Measurements from ENCODE around the gene ZCCHC24. TPM values are rescaled to one million over a fixed set of nuclear protein-coding genes. Genes with fewer than 3 reads are reported as not detected.
A peak's percentile ranks its signal among the peaks of the same experiment; 100 is the strongest.

The ZCCHC24 gene
- total and polyA plus RNA-seq, 10 donors = 4.9 to 34.1 (median 23.7) TPM

DNA sequence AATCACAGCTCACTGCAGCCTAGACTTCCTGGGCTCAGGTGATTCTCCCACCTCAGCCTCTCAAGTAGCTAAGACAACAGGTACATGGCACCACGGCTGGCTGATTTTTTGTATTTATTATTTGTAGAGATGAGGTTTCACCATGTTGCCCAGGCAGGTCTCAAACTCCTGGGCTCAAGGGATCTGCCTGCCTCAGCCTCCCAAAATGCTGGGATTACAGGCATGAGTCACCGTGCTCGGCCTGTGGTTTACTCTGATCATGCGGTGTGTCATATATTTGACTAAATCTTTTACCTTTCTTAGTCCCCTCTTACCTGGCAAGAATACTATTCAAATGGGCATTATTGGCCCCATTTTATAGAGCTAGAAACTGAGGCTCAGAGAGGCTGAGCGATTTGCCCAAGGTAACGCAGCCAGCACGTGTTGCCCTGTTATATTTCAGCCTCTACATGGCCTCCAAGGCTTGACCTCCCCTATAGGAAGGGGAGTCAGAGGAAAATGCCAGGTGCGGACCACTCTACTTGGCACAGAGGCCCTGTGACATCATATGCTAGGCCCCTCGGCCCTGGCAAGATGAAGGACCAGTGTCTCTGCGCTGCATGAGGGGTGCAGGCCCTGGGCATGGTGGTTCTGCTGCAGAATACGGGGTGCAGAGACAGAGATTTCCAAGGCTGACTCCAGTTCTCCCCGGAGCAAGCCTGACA lies 8.2 kb downstream of the ZCCHC24 start:
- peak overlapping the region in 2 of 8 donors; percentile 21 to 38 for H3K27ac ChIP-seq
- H3K4me1 ChIP-seq = peaks cover 4 to 74% (median 37%) of the 10 kb centered on the region in 6 donors
- no peaks in the 10 kb centered on the region for H3K27me3 ChIP-seq (replicated peaks in 1 of 7)
- no peaks in the 10 kb centered on the region for H3K9me3 ChIP-seq
- WGBS, 5 donors = 84 to 92% (median 91%) methylated on average over 12 of the region's 12 CpGs
- intact Hi-C loops (cut with DNase I; ENCODE audit: low total_unique reads) = no loop called here
- H3K4me3 ChIP-seq = no peak overlapping the region
- TF ChIP-seq POLR2AphosphoS5 (IDR thresholded peaks at IDR 0.05) (no peak), POLR2A (IDR thresholded peaks at IDR 0.05) (no peak)
- TF ChIP-seq, protein P1, sequence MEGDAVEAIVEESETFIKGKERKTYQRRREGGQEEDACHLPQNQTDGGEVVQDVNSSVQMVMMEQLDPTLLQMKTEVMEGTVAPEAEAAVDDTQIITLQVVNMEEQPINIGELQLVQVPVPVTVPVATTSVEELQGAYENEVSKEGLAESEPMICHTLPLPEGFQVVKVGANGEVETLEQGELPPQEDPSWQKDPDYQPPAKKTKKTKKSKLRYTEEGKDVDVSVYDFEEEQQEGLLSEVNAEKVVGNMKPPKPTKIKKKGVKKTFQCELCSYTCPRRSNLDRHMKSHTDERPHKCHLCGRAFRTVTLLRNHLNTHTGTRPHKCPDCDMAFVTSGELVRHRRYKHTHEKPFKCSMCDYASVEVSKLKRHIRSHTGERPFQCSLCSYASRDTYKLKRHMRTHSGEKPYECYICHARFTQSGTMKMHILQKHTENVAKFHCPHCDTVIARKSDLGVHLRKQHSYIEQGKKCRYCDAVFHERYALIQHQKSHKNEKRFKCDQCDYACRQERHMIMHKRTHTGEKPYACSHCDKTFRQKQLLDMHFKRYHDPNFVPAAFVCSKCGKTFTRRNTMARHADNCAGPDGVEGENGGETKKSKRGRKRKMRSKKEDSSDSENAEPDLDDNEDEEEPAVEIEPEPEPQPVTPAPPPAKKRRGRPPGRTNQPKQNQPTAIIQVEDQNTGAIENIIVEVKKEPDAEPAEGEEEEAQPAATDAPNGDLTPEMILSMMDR (IDR thresholded peaks at IDR 0.05 in 8 of 11, conservative IDR thresholded peaks at IDR 0.05 in 3 of 11) = no peak
- peaks cover 0 to 33% (median 2%) of the 10 kb centered on the region in 6 donors for H3K36me3 ChIP-seq
- peak; percentile 27 for DNase-seq

DNA sequence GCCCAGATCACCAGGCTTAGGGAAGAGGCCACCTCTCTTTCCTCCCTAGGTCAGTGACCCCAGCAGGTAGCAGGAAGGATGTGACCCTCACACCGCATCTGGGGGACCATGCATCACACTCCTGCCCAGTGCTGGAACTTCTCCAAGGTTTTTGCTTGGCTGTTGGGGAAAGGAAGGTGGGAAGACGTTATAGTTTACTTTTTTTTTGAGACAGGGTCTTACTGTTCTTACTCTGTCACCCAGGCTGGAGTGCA lies 8.6 kb downstream of the ZCCHC24 start:
- peaks cover 4 to 69% (median 35%) of the 10 kb centered on the region in 6 donors for H3K4me1 ChIP-seq
- intact Hi-C loops (cut with DNase I; ENCODE audit: low total_unique reads) = no loop called here
- H3K36me3 ChIP-seq = peaks cover 0 to 38% (median 6%) of the 10 kb centered on the region in 6 donors
- no peak for DNase-seq
- H3K4me3 ChIP-seq = no peak overlapping the region
- H3K27me3 ChIP-seq (replicated peaks in 1 of 7) = no peaks in the 10 kb centered on the region
- no peaks in the 10 kb centered on the region for H3K9me3 ChIP-seq
- TF ChIP-seq POLR2A (IDR thresholded peaks at IDR 0.05) = no peak
- TF ChIP-seq POLR2AphosphoS5 (IDR thresholded peaks at IDR 0.05) = no peak
- TF ChIP-seq, protein P1 (IDR thresholded peaks at IDR 0.05 in 8 of 11, conservative IDR thresholded peaks at IDR 0.05 in 3 of 11) = no peak
- 52 to 72% (median 63%) methylated on average over 2 of the region's 2 CpGs for WGBS, 5 donors
- peak overlapping the region in 3 of 8 donors; percentile 79 to 86 (median 86) for H3K27ac ChIP-seq

DNA sequence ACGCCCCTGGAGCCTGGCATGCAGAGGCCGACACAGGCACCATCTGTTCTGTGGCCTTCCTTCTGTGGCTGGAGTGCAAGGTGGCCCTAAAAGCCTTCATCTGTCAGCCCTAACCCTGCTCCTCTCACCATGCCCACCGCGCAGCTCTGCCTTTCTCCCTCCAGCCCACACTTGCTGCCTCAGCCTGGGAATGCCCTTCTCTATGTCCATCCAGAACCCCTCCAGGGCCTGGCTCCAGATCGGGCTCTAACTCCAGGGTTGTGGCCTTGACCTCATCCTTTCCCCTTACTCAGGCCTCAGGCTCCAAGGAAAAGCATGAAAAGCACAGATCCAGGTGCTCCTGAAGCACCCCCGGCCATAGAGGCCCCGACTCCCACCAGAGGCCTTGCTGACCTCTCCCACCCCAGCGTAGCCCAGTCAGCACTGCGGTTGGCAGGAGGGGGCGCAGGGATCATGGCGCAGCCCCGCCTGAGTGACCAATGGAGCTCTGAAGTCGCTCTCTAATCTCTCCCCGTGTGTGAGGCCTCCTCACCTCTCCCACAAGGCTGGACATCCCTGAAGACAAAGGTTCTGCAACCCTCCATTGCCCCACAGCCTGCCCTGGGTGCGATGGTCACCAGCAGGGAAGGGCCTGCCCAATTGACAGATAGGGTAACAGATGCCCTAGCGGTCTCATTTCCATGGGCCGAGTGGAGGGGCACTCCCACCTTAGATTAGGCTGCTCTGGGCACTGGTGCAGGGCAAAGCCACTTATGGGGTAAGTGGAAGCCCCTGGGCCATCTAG lies 9.2 kb downstream of the ZCCHC24 start:
- Histone ChIP-seq H3K4me3 (no peak overlapping the region), H3K36me3 (peaks cover 0 to 43% (median 8%) of the 10 kb centered on the region in 6 donors), H3K9me3 (no peaks in the 10 kb centered on the region), H3K27me3 (replicated peaks in 1 of 7) (no peaks in the 10 kb centered on the region), H3K4me1 (peaks cover 4 to 64% (median 33%) of the 10 kb centered on the region in 6 donors), H3K27ac (peak overlapping the region; percentile 21 to 86 (median 78))
- WGBS, 5 donors = 85 to 94% (median 87%) methylated on average over 15 to 17 of the region's 17 CpGs
- TF ChIP-seq, protein P1 (IDR thresholded peaks at IDR 0.05 in 8 of 11, conservative IDR thresholded peaks at IDR 0.05 in 3 of 11) = no peak
- TF ChIP-seq POLR2A (IDR thresholded peaks at IDR 0.05) = no peak
- TF ChIP-seq POLR2AphosphoS5 (IDR thresholded peaks at IDR 0.05) = no peak
- intact Hi-C loops (cut with DNase I; ENCODE audit: low total_unique reads) = no loop called here
- peak; percentile 70 for DNase-seq
